Trophoblast cell (in vitro differentiated cells and primary cell): ENCODE results near the gene HDGFL3.

ENCODE experiments used
- DNase-seq, 2 donors: peaks; one replicate each; pipeline ENCODE4 v3.0.0-alpha.2; 2016
- H2AFZ ChIP-seq: 2 replicates; pipeline ENCODE4 v1.6.1; 2013; ENCODE audit warnings: low read length, moderate library complexity, mild to moderate bottlenecking; ENCODE audit not compliant: insufficient read depth, poor library complexity
- H2AK5ac ChIP-seq: 2 replicates; pipeline ENCODE4 v1.6.1; 2013; ENCODE audit warnings: mild to moderate bottlenecking, low read length
- H2BK120ac ChIP-seq: 2 replicates; pipeline ENCODE4 v1.6.1; 2013; ENCODE audit warnings: low read length, mild to moderate bottlenecking, moderate library complexity; ENCODE audit not compliant: insufficient read depth, poor library complexity
- H2BK12ac ChIP-seq: 2 replicates; pipeline ENCODE4 v1.6.1; 2013; ENCODE audit warnings: mild to moderate bottlenecking, low read length, moderate library complexity
- H2BK5ac ChIP-seq: 2 replicates; pipeline ENCODE4 v1.6.1; 2013; ENCODE audit warnings: low read length, low read depth, moderate library complexity, mild to moderate bottlenecking; ENCODE audit not compliant: poor library complexity
- H3K14ac ChIP-seq: 2 replicates; pipeline ENCODE4 v1.6.1; 2013; ENCODE audit warnings: mild to moderate bottlenecking, low read length
- H3K18ac ChIP-seq: 2 replicates; pipeline ENCODE4 v1.6.1; 2013; ENCODE audit warnings: mild to moderate bottlenecking, low read length
- H3K23ac ChIP-seq: 2 replicates; pipeline ENCODE4 v1.6.1; 2013; ENCODE audit warnings: low read length
- H3K27ac ChIP-seq: 2 replicates; pipeline ENCODE4 v1.5.1; 2013; ENCODE audit warnings: low read depth, mild to moderate bottlenecking, inconsistent platforms, low read length, moderate library complexity
- H3K27me3 ChIP-seq: 2 replicates; pipeline ENCODE4 v1.6.1; 2013; ENCODE audit warnings: inconsistent platforms, mild to moderate bottlenecking, low read length, moderate library complexity; ENCODE audit not compliant: insufficient read depth
- H3K36me3 ChIP-seq, 2 experiments: 1 replicate in 1 of 2; 2 replicates in 1 of 2; pipeline ENCODE4 v1.6.1; 2013; ENCODE audit warnings: low read length in 2 of 2, mild to moderate bottlenecking in 2 of 2, moderate library complexity in 1 of 2; ENCODE audit not compliant: insufficient read depth in 2 of 2, control insufficient read depth in 1 of 2
- H3K4ac ChIP-seq: 2 replicates; pipeline ENCODE4 v1.6.1; 2013; ENCODE audit warnings: low read depth, mild to moderate bottlenecking, low read length, moderate library complexity
- H3K4me1 ChIP-seq, 2 experiments: 1 replicate in 1 of 2; 2 replicates in 1 of 2; pipeline ENCODE4 v1.6.1; 2013; ENCODE audit warnings: low read length in 2 of 2, mild to moderate bottlenecking in 2 of 2, moderate library complexity in 1 of 2; ENCODE audit not compliant: insufficient read depth in 2 of 2, control insufficient read depth in 1 of 2
- H3K4me2 ChIP-seq: 2 replicates; pipeline ENCODE4 v1.6.1; 2013; ENCODE audit warnings: inconsistent platforms, mild to moderate bottlenecking, low read length, moderate library complexity
- H3K4me3 ChIP-seq: 2 replicates; pipeline ENCODE4 v1.5.1; 2013; ENCODE audit warnings: mild to moderate bottlenecking, low read depth, low read length, inconsistent platforms
- H3K79me1 ChIP-seq: one replicate; pipeline ENCODE4 v1.6.1; 2013; ENCODE audit warnings: low read length
- H3K79me2 ChIP-seq: 2 replicates; pipeline ENCODE4 v1.6.1; 2013; ENCODE audit warnings: low read length, mild to moderate bottlenecking; ENCODE audit not compliant: control insufficient read depth, insufficient read depth, poor library complexity
- H3K9ac ChIP-seq: 2 replicates; pipeline ENCODE4 v1.6.1; 2013; ENCODE audit warnings: mild to moderate bottlenecking, low read length
- H3K9me3 ChIP-seq: 2 replicates; pipeline ENCODE4 v1.6.1; 2013; ENCODE audit warnings: low read depth, mild to moderate bottlenecking, control low read depth, inconsistent platforms, low read length; ENCODE audit not compliant: insufficient read depth
- H4K12ac ChIP-seq: 2 replicates; pipeline ENCODE4 v1.6.1; 2013; ENCODE audit warnings: low read depth, mild to moderate bottlenecking, low read length, moderate library complexity
- H4K8ac ChIP-seq: 2 replicates; pipeline ENCODE4 v1.6.1; 2013; ENCODE audit warnings: low read depth, mild to moderate bottlenecking, low read length, moderate library complexity
- H4K91ac ChIP-seq: one replicate; pipeline ENCODE4 v1.6.1; 2013; ENCODE audit warnings: low read depth, mild to moderate bottlenecking, low read length, moderate library complexity
- WGBS: extraction: QIAGEN DNeasy Blood & Tissue Kit; methylation state at CpG from one replicate; pipeline ENCODE4 v1.1.7; 2013; ENCODE audit warnings: missing lambda C conversion rate; ENCODE audit not compliant: insufficient read length, insufficient coverage; ENCODE audit errors: extremely low coverage; 5-methylcytosine and 5-hydroxymethylcytosine counted together

The HDGFL3 gene

GRCh38 chr15:83166218-83166617 lies 41.4 kb downstream of the HDGFL3 start:
- WGBS: no CpG with 5 or more reads among the region's 3 CpGs

GRCh38 chr15:83164771-83165404 lies 42.7 kb downstream of the HDGFL3 start:
- no peak overlapping the region for H3K4ac ChIP-seq
- H3K79me2 ChIP-seq: no peaks in the 10 kb centered on the region
- no peak overlapping the region for H3K14ac ChIP-seq
- no peak overlapping the region for H3K18ac ChIP-seq
- H4K91ac ChIP-seq: no peak overlapping the region
- H3K23ac ChIP-seq: no peak overlapping the region
- H2BK12ac ChIP-seq: no peak overlapping the region
- no peak overlapping the region for H3K4me2 ChIP-seq
- no peak overlapping the region for H4K8ac ChIP-seq
- no peak overlapping the region for H3K27ac ChIP-seq
- H3K79me1 ChIP-seq: no peaks in the 10 kb centered on the region
- no peak overlapping the region for H2AFZ ChIP-seq
- no peak overlapping the region for H2BK120ac ChIP-seq
- DNase-seq: no peak
- H3K4me1 ChIP-seq: no peaks in the 10 kb centered on the region
- no peak overlapping the region for H3K9ac ChIP-seq
- no peaks in the 10 kb centered on the region for H3K9me3 ChIP-seq
- no peaks in the 10 kb centered on the region for H3K27me3 ChIP-seq
- no peak overlapping the region for H2BK5ac ChIP-seq
- no peak overlapping the region for H2AK5ac ChIP-seq
- no peak overlapping the region for H3K4me3 ChIP-seq
- H4K12ac ChIP-seq: no peak overlapping the region
- no CpG with 5 or more reads among the region's 4 CpGs for WGBS
- H3K36me3 ChIP-seq: no peaks in the 10 kb centered on the region

More at GRCh38 chr15:83166218-83166617, 41.4 kb downstream of the HDGFL3 start:
- H3K79me2 ChIP-seq: no peaks in the 10 kb centered on the region
- H3K23ac ChIP-seq: no peak overlapping the region
- no peak overlapping the region for H4K8ac ChIP-seq
- H2BK5ac ChIP-seq: no peak overlapping the region
- no peak overlapping the region for H3K9ac ChIP-seq
- H3K18ac ChIP-seq: no peak overlapping the region
- no peak overlapping the region for H2BK12ac ChIP-seq
- no peak overlapping the region for H2BK120ac ChIP-seq
- no peaks in the 10 kb centered on the region for H3K36me3 ChIP-seq
- no peak overlapping the region for H3K4ac ChIP-seq
- no peak overlapping the region for H3K4me3 ChIP-seq
- H3K14ac ChIP-seq: no peak overlapping the region
- H4K91ac ChIP-seq: no peak overlapping the region
- H3K9me3 ChIP-seq: no peaks in the 10 kb centered on the region
- H4K12ac ChIP-seq: no peak overlapping the region
- H3K79me1 ChIP-seq: no peaks in the 10 kb centered on the region
- no peak overlapping the region for H3K27ac ChIP-seq
- H3K4me2 ChIP-seq: no peak overlapping the region
- H2AFZ ChIP-seq: no peak overlapping the region
- H2AK5ac ChIP-seq: no peak overlapping the region
- H3K4me1 ChIP-seq: no peaks in the 10 kb centered on the region
- no peak for DNase-seq
- no peaks in the 10 kb centered on the region for H3K27me3 ChIP-seq

- no peak overlapping the region for H3K4ac ChIP-seq
- H3K27me3 ChIP-seq: no peaks in the 10 kb centered on the region
- no peak overlapping the region for H4K8ac ChIP-seq
- no peak overlapping the region for H3K14ac ChIP-seq
- no peak overlapping the region for H2BK12ac ChIP-seq
- H3K36me3 ChIP-seq: no peaks in the 10 kb centered on the region
- no peak overlapping the region for H3K27ac ChIP-seq
- no peak overlapping the region for H3K18ac ChIP-seq
- H3K23ac ChIP-seq: no peak overlapping the region
- no peaks in the 10 kb centered on the region for H3K79me1 ChIP-seq
- H3K79me2 ChIP-seq: no peaks in the 10 kb centered on the region
- WGBS: no CpG with 5 or more reads among the region's 1 CpG
- H4K91ac ChIP-seq: no peak overlapping the region
- H2AFZ ChIP-seq: no peak overlapping the region
- H3K4me3 ChIP-seq: no peak overlapping the region
- H4K12ac ChIP-seq: no peak overlapping the region
- H3K4me1 ChIP-seq: no peaks in the 10 kb centered on the region
- H3K4me2 ChIP-seq: no peak overlapping the region
- H3K9me3 ChIP-seq: no peaks in the 10 kb centered on the region
- no peak overlapping the region for H2BK120ac ChIP-seq
- H3K9ac ChIP-seq: no peak overlapping the region
- no peak for DNase-seq
- no peak overlapping the region for H2BK5ac ChIP-seq
- H2AK5ac ChIP-seq: no peak overlapping the region
Observed at GRCh38 chr15:83164111-83164770, 43.4 kb downstream of the HDGFL3 start.

- no peak overlapping the region for H3K18ac ChIP-seq
- WGBS: no CpG with 5 or more reads among the region's 4 CpGs
- DNase-seq: no peak
- H4K91ac ChIP-seq: no peak overlapping the region
- H3K36me3 ChIP-seq: no peaks in the 10 kb centered on the region
- H3K4ac ChIP-seq: no peak overlapping the region
- H3K27ac ChIP-seq: no peak overlapping the region
- H3K9ac ChIP-seq: no peak overlapping the region
- H3K4me3 ChIP-seq: no peak overlapping the region
- H4K12ac ChIP-seq: no peak overlapping the region
- no peak overlapping the region for H2BK12ac ChIP-seq
- H3K79me1 ChIP-seq: no peaks in the 10 kb centered on the region
- no peak overlapping the region for H2BK5ac ChIP-seq
- no peak overlapping the region for H3K4me2 ChIP-seq
- H2AK5ac ChIP-seq: no peak overlapping the region
- no peak overlapping the region for H3K14ac ChIP-seq
- no peaks in the 10 kb centered on the region for H3K9me3 ChIP-seq
- no peak overlapping the region for H2AFZ ChIP-seq
- no peaks in the 10 kb centered on the region for H3K4me1 ChIP-seq
- H2BK120ac ChIP-seq: no peak overlapping the region
- H3K23ac ChIP-seq: no peak overlapping the region
- H3K79me2 ChIP-seq: no peaks in the 10 kb centered on the region
- no peaks in the 10 kb centered on the region for H3K27me3 ChIP-seq
- no peak overlapping the region for H4K8ac ChIP-seq
Observed at GRCh38 chr15:83163032-83163431, 44.6 kb downstream of the HDGFL3 start.
